T-cell (primary cell): Measurements from ENCODE around the gene TMEM132C. TPM values are rescaled to one million over a fixed set of nuclear protein-coding genes. Genes with fewer than 3 reads are reported as not detected.

Experiments
- ATAC-seq, 4 experiments: fragments of 200-7000 bp in 3 of 4; fragments of 150-1000 bp in 1 of 4; cut with Tn5 transposase; replicated peaks in 1 of 4; 1 replicate in 3 of 4; 2 replicates in 1 of 4; pipeline ENCODE4 v1.10.0; 2021; ENCODE audit warnings: moderate library complexity in 3 of 4, mild to moderate bottlenecking in 2 of 4, moderate number of reproducible peaks in 1 of 4
- CTCF ChIA-PET, 2 donors: fragments of 300-600 bp; sonication (Branson Sonifier 250); formaldehyde crosslinking; loops; one replicate each; lab custom pipeline; 2022; ENCODE audit warnings: antibody characterized with exemption in 2 of 2; lab: Charles Lee
- POLR2A ChIA-PET, 2 donors: fragments of 300-600 bp; sonication (Branson Sonifier 250); formaldehyde crosslinking; loops; one replicate each; lab custom pipeline; 2022; ENCODE audit warnings: antibody characterized with exemption in 2 of 2; lab: Charles Lee
- DNase-seq, 35 experiments: peaks; one replicate each; pipeline versions ENCODE4 v3.0.0 to v3.0.0-alpha.2; 2013 to 2023
- H3K27ac ChIP-seq: one replicate; pipeline ENCODE4 v1.5.1; 2013; ENCODE audit warnings: low read length
- H3K27me3 ChIP-seq, 2 experiments: replicated peaks in 1 of 2; 1 replicate in 1 of 2; 2 replicates in 1 of 2; pipeline versions ENCODE4 v1.6.1 to v1.7.0; 2013; ENCODE audit warnings: low read length in 1 of 2, mixed read lengths in 1 of 2; ENCODE audit not compliant: control insufficient read depth in 2 of 2, insufficient read depth in 2 of 2; ENCODE audit errors: extremely low read depth in 1 of 2
- H3K36me3 ChIP-seq, 2 donors: 1 replicate in 1 of 2; 2 replicates in 1 of 2; pipeline versions ENCODE4 v1.6.1 to v1.7.0; 2013; ENCODE audit warnings: low read length in 1 of 2; ENCODE audit not compliant: control insufficient read depth in 2 of 2, insufficient read depth in 1 of 2; ENCODE audit errors: extremely low read depth in 1 of 2
- H3K4me1 ChIP-seq, 2 experiments: 1 replicate in 1 of 2; 2 replicates in 1 of 2; pipeline versions ENCODE4 v1.6.1 to v1.7.0; 2013; ENCODE audit warnings: low read length in 2 of 2, mixed read lengths in 1 of 2; ENCODE audit not compliant: insufficient read depth in 2 of 2, control insufficient read depth in 1 of 2; ENCODE audit errors: extremely low read depth in 1 of 2
- H3K4me3 ChIP-seq, 2 donors: 1 replicate in 1 of 2; 2 replicates in 1 of 2; pipeline versions ENCODE4 v1.5.1 to v1.7.0; 2013; ENCODE audit warnings: mild to moderate bottlenecking in 2 of 2, low read length in 1 of 2, moderate library complexity in 1 of 2; ENCODE audit not compliant: control insufficient read depth in 1 of 2; ENCODE audit errors: extremely low read depth in 1 of 2
- H3K9me3 ChIP-seq: 2 replicates; pipeline ENCODE4 v1.7.0; 2013
- H3K27ac Mint-ChIP-seq, 2 donors: one replicate each; pipeline ENCODE4 v1.8.0; 2020 to 2021; ENCODE audit warnings: mild to moderate bottlenecking in 2 of 2, mixed read lengths in 2 of 2
- H3K27me3 Mint-ChIP-seq, 2 donors: one replicate each; pipeline ENCODE4 v1.8.0; 2021 to 2022; ENCODE audit warnings: mixed read lengths in 2 of 2
- H3K36me3 Mint-ChIP-seq: one replicate; pipeline ENCODE4 v1.8.0; 2021; ENCODE audit warnings: mixed read lengths
- H3K4me1 Mint-ChIP-seq, 3 donors: one replicate each; pipeline ENCODE4 v1.8.0; 2020 to 2022; ENCODE audit warnings: mixed read lengths in 3 of 3, mild to moderate bottlenecking in 1 of 3
- H3K4me3 Mint-ChIP-seq, 3 donors: one replicate each; pipeline ENCODE4 v1.8.0; 2020 to 2022; ENCODE audit warnings: mild to moderate bottlenecking in 3 of 3, mixed read lengths in 3 of 3, moderate library complexity in 3 of 3
- H3K9me3 Mint-ChIP-seq, 3 donors: one replicate each; pipeline ENCODE4 v1.8.0; 2020 to 2022; ENCODE audit warnings: mixed read lengths in 3 of 3
- WGBS: methylation state at CpG from one replicate; pipeline ENCODE4 v1.1.5; 2013; ENCODE audit warnings: missing lambda C conversion rate; ENCODE audit not compliant: insufficient coverage; 5-methylcytosine and 5-hydroxymethylcytosine counted together
- total RNA-seq, 35 experiments: library from RNA in 6 of 35; stranded (reverse) in 6 of 35; fragments of 120-200 nt in 1 of 35; gene quantifications; one replicate each; pipeline versions ENCODE4 v1.2.1 to v1.2.4 and lab custom pipeline; 2013 to 2026

TMEM132C gene
- total RNA-seq, 5 donors from 2014 or later (not counting 1 experiment from before 2014, with no cell fraction given), result 0.07 TPM; not detected in 4

DNA sequence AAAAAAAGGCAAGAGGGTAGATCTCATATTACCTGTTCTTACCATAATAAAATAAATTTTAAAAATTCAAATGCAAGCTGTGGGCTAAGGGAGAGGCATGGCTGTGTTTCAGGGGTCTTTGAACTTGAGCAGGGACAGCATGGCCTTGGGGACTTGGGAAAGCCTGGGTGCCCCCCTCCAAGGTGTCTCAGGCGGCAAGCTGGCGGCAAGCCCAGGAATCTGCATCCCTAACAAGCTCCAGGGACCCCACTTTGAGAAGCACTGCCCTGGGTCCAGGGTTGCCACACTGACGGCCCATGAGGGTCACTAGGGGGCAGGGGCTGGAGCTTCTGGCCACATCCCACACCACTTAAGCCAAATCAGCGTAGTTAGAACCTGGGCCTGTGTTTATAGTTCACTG lies 363.0 kb downstream of the TMEM132C start:
- ChIA-PET POLR2A (no interaction called here), CTCF (no interaction called here)
- Mint-ChIP-seq H3K9me3 (peaks cover 2 to 10% (median 8%) of the 10 kb centered on the region in 3 donors), H3K36me3 (no peaks in the 10 kb centered on the region), H3K27me3 (peaks cover 0 to 6% of the 10 kb centered on the region in 2 donors), H3K4me3 (no peak overlapping the region), H3K27ac (no peak overlapping the region), H3K4me1 (no peaks in the 10 kb centered on the region)
- Histone ChIP-seq H3K36me3 (no peaks in the 10 kb centered on the region), H3K27me3 (peaks cover 0 to 8% of the 10 kb centered on the region in 2 experiments), H3K4me1 (no peaks in the 10 kb centered on the region), H3K4me3 (no peak overlapping the region), H3K27ac (no peak overlapping the region), H3K9me3 (no peaks in the 10 kb centered on the region)
- WGBS, result 72% methylated on average over 4 of the region's 4 CpGs
- ATAC-seq (no peak), DNase-seq (no peak)

DNA sequence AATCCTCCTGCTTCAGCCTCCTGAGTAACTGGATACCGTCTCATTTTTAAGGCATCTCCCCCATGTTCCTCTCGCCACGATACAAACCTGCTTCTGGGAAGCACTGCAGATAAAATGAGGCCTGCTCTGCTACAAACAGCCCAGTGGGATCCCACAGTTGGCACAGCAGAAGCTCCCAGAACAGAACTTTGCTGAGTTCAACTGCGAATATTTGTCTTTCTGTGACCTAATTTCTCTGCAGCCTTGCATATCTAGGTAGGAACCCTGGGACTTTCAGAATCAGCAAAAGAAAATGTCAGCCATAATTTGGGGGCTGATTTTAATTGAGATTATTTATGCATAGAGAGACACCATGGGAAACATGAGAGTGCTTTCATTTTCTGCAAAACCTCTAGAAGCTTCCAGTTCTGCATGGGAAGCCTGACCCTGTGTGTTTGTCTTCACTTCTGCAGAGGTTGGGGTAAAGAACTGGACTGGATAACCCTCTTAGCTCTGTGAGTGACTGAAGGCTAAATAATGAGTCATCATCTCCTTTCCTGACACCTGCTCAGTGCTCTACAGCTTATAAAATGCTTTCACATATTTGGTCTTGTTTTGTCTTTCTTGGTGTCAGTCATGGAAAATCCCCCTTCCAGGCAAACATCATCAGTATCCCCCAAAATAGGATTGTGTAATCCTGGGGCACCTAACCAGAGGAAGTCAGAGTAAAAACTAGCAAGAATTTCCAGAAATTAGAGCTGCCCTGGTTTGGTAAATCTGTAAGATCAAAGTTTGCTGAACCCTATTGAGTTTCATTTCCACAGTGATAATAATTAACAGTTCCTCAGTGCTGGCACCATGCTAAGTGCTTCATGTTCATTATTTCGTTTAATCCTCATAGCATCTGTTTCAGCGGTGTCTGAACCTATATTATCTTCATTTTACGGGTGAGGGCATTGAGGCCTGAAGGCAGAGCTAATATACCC lies 371.0 kb downstream of the TMEM132C start:
- peaks cover 1 to 5% of the 10 kb centered on the region in 2 donors for H3K27me3 Mint-ChIP-seq
- H3K27ac Mint-ChIP-seq, result no peak overlapping the region
- ChIA-PET CTCF (no interaction called here), POLR2A (no interaction called here)
- Histone ChIP-seq H3K27ac (no peak overlapping the region), H3K4me3 (no peak overlapping the region), H3K9me3 (no peaks in the 10 kb centered on the region), H3K4me1 (no peaks in the 10 kb centered on the region), H3K36me3 (no peaks in the 10 kb centered on the region), H3K27me3 (no peaks in the 10 kb centered on the region)
- no peak overlapping the region for H3K4me3 Mint-ChIP-seq
- no peaks in the 10 kb centered on the region for H3K4me1 Mint-ChIP-seq
- no peaks in the 10 kb centered on the region for H3K36me3 Mint-ChIP-seq
- H3K9me3 Mint-ChIP-seq, result peaks cover 1 to 7% (median 2%) of the 10 kb centered on the region in 3 donors
- WGBS, result 78% methylated on average over 7 of the region's 7 CpGs
- ATAC-seq, result no peak
- no peak for DNase-seq

- ChIA-PET POLR2A (no interaction called here), CTCF (no interaction called here)
- H3K4me1 Mint-ChIP-seq, result no peaks in the 10 kb centered on the region
- Histone ChIP-seq H3K36me3 (no peaks in the 10 kb centered on the region), H3K4me1 (no peaks in the 10 kb centered on the region), H3K27ac (no peak overlapping the region), H3K27me3 (peaks cover 0 to 3% of the 10 kb centered on the region in 2 experiments), H3K9me3 (no peaks in the 10 kb centered on the region), H3K4me3 (no peak overlapping the region)
- peaks cover 1 to 5% of the 10 kb centered on the region in 2 donors for H3K27me3 Mint-ChIP-seq
- ATAC-seq, result no peak
- H3K36me3 Mint-ChIP-seq, result no peaks in the 10 kb centered on the region
- no peak overlapping the region for H3K27ac Mint-ChIP-seq
- H3K9me3 Mint-ChIP-seq, result peaks cover 0 to 7% (median 2%) of the 10 kb centered on the region in 3 donors
- no peak for DNase-seq
- H3K4me3 Mint-ChIP-seq, result no peak overlapping the region
These were observed 372.1 kb downstream of the TMEM132C start for GRCh38 chr12:128639089-128639488.

DNA sequence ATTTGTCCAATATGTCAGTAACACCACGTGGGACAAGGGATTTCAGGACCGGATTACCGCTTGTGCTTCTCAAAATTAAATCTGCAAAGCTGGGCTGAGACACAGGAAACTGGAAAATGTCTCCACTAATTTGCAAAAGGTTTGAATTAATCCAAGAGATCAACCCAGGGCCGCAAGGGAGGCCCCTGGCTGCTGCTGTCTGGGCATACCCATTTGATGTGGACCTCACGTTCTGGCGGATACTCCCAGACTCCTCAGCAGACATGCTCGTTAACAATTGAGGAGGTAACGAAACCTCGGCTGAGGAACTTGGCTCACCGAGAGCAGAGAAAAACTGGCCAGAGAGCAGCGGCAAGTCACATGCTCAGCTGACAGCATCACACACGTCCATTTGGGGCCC lies 376.2 kb downstream of the TMEM132C start:
- 79% methylated on average over 9 of the region's 12 CpGs for WGBS
- Mint-ChIP-seq H3K27me3 (peaks cover 0 to 5% of the 10 kb centered on the region in 2 donors), H3K4me3 (no peak overlapping the region), H3K36me3 (no peaks in the 10 kb centered on the region), H3K4me1 (no peaks in the 10 kb centered on the region), H3K27ac (no peak overlapping the region), H3K9me3 (peaks cover 2 to 29% (median 9%) of the 10 kb centered on the region in 3 donors)
- DNase-seq, result no peak
- no peaks in the 10 kb centered on the region for H3K4me1 ChIP-seq
- ChIA-PET POLR2A (no interaction called here), CTCF (no interaction called here)
- H3K4me3 ChIP-seq, result no peak overlapping the region
- no peak overlapping the region for H3K27ac ChIP-seq
- ATAC-seq, result no peak
- H3K27me3 ChIP-seq, result peaks cover 0 to 3% of the 10 kb centered on the region in 2 experiments
- H3K9me3 ChIP-seq, result no peaks in the 10 kb centered on the region
- H3K36me3 ChIP-seq, result no peaks in the 10 kb centered on the region

DNA sequence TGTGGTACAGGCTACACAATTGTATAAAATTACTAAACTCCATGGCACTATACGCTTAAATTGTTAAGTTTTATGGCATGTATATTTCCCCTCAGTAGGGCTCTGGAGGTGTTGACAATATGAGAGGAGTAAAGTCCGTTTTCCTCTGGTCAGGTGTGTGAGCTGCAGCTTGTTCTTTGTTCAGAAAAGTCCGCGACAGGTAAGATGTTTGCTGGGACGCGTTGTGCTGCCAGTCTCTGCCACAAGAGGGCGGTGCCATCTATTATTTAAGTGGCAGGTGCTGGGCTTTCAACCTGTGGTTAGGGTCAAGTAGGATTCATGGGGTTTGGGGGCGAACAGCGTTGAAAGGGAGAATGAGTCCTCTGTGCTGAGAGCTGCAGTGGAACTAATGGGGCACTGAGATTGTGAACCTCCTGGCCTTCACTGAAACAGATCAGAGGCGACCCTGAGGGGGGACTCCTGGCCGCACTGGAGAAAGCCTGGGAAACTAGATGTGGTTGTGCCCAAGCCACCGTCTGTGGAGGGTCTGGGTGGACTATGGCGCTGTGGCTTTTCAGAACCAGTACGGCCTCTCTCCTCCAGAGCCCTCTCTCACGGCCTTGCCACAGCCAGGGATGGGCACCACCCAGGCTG lies 377.8 kb downstream of the TMEM132C start:
- H3K4me3 Mint-ChIP-seq, result no peak overlapping the region

DNA sequence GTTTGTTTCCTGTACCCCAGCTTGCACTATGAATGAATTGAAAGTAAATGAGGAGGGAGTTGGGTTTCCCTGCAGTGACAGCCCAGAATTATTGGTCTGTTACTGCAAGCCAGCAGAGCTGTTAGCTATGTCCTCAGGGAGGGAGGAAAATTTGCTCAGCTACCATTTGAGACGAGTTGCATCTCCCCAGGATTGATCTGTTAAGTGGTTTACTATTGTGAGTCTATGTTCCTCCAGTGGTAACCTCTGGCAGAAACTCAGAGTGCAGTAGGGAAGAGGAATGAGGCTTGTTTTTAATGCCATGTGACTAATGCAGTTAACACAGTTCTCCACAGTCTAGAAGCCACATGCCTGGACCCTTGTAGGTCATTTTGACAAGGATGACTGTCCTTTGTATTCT lies 382.9 kb downstream of the TMEM132C start:
- Histone ChIP-seq H3K27ac (no peak overlapping the region), H3K27me3 (peaks cover 0 to 5% of the 10 kb centered on the region in 2 experiments), H3K9me3 (no peaks in the 10 kb centered on the region), H3K4me3 (no peak overlapping the region), H3K36me3 (no peaks in the 10 kb centered on the region), H3K4me1 (no peaks in the 10 kb centered on the region)
- no peaks in the 10 kb centered on the region for H3K36me3 Mint-ChIP-seq
- POLR2A ChIA-PET, result no interaction called here
- ATAC-seq (no peak), DNase-seq (no peak)
- no peaks in the 10 kb centered on the region for H3K4me1 Mint-ChIP-seq
- H3K27me3 Mint-ChIP-seq, result peaks cover 0 to 3% of the 10 kb centered on the region in 2 donors
- H3K4me3 Mint-ChIP-seq, result no peak overlapping the region
- WGBS, result 50% methylated on average over 1 of the region's 1 CpG
- no peak overlapping the region for H3K27ac Mint-ChIP-seq
- CTCF ChIA-PET, result no interaction called here
- H3K9me3 Mint-ChIP-seq, result peaks cover 0 to 33% (median 11%) of the 10 kb centered on the region in 3 donors

More for the DNA sequence above, 377.8 kb downstream of the TMEM132C start:
- ChIA-PET POLR2A (no interaction called here), CTCF (interaction anchor here in 1 of 2 donors (0.6 to 1.1 kb wide), 3 partner anchors 151 to 1267 kb away, joined by 4 to 5 read pairs (median 4); no protein-coding TSS in a partner anchor)
- peaks cover 0 to 3% of the 10 kb centered on the region in 2 experiments for H3K27me3 ChIP-seq
- no peak overlapping the region for H3K4me3 ChIP-seq
- H3K9me3 ChIP-seq, result no peaks in the 10 kb centered on the region
- no peaks in the 10 kb centered on the region for H3K4me1 ChIP-seq
- Mint-ChIP-seq H3K27ac (no peak overlapping the region), H3K27me3 (peaks cover 0 to 5% of the 10 kb centered on the region in 2 donors), H3K9me3 (peaks cover 2 to 33% (median 11%) of the 10 kb centered on the region in 3 donors), H3K4me1 (no peaks in the 10 kb centered on the region), H3K36me3 (no peaks in the 10 kb centered on the region)
- DNase-seq (peak in 17 of 35 experiments; percentile 2 to 39 (median 8)), ATAC-seq (no peak)
- 52% methylated on average over 13 of the region's 15 CpGs for WGBS
- no peaks in the 10 kb centered on the region for H3K36me3 ChIP-seq
- no peak overlapping the region for H3K27ac ChIP-seq
